DMS 273 treated with DMSO at 0.1 percent for 48 hours (cell line): ENCODE data around the gene ZNFX1.

Experiments
- DNase-seq: peaks from one replicate; lab custom pipeline; 2025; lab: John Stamatoyannopoulos, UW

ZNFX1 gene

DNA sequence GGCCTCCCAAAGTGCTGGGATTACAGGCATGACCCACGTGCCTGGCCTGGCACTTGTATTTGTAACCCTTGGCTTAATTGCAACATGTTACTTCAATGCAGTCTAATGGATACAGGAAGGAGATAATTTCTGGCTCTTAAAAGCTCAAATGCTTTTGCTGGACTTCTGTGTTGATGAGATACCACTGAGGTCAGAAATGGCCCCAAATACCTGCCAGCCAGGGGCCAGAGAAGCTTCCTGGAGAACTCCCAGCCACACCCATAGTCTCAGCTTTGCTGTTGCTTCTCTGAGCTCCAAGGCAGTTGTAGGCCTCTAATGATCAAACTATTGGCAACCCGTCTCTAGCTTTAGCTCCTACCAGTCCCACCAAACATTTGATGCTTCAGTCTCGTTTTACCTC is 14.2 kb upstream of the ZNFX1 start:
- no peak for DNase-seq

DNA sequence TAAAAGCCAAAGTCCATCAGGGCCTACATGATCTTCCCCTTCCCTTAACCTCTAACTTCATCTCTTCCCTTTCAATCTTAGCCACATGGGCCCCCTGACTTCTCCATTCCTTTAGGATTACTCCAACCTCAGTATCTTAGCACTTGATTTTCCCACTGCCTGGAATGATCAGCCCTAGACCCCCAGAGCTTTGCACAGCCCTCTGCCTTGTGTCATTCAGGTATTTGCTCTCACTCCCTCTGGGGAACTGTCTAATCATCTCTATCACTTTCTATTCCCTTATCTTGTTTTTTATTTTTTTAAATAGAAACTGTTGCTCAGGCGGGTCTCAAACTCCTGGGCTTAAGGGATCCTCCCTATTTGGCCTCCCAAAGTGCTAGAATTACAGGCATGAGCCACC is 13.3 kb upstream of the ZNFX1 start:
- DNase-seq: no peak

DNA sequence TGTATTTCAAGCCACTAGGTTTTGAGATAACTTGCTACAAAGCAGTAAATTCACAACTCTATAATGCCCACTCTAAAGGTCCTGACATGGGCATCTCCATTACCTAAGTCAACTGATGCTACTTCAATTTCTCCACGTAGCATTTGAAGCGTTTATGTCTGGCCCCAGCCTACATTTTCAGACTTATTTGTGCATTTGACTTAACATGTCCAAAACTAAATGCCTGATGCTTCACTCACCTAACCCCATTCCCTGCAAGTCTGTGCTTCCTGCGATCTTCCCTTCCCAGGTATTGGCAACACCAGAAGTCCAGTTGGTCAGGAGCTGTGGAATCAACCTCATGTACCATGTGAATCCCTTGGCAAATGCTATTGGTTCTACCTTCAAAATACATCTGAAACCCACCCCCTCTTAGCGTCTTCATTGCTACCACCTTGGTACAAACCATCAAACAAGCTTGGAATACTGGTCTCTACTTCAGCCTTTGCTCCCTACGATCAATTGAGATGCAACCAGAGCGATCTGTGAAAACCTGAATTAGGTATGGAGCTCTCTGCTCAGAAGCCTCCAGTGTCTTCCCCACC is 12.8 kb upstream of the ZNFX1 start:
- peak; percentile 54 for DNase-seq

DNA sequence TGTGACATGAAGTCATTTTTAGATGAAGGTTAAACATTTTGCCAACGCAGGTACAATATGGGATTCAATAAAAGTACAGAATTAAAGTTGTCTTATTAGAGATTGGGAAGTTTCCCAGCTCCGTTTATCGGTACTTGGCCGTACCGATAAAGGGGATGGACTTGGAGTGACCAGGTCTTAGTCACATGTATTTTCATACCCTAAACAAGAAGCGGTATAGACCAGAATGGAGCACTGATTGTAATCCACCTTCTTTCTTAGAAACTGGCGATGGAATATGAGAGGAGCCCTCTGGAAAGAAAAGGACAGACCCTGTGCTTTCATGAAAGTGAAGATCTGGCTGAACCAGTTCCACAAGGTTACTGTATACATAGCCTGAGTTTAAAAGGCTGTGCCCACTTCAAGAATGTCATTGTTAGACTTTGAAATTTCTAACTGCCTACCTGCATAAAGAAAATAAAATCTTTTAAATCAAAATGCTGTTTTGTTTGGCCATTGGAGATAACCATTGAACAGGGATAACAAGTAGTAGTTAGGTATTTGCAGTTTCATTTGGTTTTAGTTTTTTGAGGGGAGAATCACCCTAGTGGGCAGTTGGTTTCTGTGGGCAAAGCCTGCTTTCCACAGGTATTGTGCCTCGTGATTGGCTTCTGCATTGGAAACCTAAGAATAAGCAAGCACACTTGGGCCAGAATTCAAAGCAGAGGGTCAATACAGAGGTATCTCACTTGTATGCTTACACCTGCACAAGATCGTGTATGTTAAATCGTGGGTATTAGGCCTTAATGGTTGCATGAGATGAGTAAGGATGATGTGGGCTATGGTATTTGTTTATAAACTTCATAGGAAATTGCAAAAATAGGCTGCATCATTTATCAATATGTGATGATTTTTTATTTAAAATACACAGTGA is 11.2 kb upstream of the ZNFX1 start:
- peak; percentile 18 for DNase-seq

DNA sequence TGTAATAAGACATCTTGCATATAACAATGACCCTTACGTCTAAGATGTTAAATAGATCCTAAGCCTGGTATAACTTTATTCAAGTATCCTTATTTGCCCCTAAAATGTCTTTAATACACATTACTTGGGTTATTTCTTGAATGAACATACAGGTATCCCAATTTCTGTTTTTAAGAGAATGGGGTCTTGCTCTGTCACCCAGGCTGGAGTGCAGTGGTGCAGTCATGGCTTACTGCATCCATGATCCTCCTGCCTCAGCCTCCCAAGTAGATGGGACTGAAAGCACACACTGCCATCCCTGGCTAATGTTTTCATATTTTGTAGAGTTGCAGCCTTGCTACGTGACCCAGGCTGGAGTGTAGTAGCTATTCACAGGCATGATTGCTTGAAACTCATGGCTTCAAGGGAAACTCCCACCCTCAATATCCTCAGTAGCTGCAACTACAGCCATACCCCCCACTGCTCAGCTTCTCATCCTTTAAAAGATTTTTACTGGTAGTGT is 10.4 kb upstream of the ZNFX1 start:
- DNase-seq: no peak

DNA sequence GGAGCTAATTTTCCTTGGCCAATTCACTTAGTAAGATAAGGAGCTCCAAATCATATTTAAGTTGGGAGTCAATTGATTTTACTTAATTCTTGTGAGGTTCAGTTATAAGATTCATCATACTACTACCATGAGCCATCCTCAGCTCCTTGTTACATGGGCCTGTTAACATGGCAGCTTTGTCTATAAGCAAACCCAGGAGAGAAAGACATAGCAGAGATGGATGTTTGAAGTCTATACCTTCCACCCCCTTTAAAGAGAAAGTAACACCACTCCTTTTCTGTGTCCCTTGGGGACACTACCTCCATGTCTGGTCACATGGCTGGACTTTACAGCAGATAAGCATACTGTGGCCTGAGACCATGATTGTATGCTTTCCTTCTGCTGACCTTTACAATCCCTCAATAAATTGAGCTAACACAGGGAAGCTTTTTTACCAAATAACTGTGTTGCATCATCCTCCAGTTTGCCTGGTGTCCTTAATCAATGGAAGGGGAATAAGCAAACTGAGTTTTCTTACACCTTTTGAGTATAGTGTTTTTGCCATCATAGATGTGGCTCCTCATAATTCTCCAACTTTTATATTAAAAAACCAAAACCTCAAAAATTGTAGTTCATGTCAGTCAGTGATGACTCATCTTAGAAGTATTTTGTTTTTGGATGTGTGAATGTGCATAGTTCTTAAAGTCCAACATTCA is 9.8 kb upstream of the ZNFX1 start:
- no peak for DNase-seq

DNA sequence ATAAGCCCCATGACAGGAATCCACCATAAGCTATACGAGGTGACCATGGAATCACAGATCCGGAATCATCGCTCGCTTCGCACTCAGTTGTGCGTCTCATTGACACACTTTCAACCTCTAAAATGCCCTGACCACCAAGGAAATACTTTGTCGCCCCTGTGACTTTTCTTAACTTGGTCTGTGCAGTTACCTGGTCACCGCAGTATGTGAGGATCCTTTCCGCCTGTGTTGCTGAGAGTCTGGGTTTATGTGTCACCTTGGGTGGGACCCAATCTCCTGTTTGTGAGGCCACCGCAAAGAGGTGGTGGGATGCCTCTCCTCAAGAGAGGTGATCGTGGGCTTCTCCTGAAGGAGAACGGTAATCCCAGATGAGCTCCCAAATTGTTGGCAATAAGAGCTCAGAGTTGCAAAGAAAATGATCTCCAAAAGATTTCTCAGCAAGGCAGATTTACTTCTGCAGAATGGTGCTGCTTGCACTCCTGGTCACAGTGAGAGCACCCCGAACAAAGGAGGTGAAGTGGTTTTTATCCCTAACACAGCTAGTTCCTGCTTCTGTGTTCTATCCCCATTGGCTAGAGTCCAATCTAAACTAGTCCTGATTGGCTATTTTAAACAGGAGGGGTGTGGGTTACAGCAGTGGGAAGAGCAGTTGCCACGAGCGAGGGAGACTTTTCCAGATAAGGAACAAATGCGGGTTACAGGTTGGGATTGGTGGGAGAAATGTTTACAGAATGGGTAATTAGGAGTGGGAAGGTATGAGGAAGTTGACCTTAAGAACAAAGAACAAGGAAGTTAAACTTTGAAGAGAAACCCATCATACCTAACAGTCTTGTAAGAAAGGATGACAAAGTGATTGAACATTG is 9.1 kb upstream of the ZNFX1 start:
- DNase-seq: peak; percentile 19

DNA sequence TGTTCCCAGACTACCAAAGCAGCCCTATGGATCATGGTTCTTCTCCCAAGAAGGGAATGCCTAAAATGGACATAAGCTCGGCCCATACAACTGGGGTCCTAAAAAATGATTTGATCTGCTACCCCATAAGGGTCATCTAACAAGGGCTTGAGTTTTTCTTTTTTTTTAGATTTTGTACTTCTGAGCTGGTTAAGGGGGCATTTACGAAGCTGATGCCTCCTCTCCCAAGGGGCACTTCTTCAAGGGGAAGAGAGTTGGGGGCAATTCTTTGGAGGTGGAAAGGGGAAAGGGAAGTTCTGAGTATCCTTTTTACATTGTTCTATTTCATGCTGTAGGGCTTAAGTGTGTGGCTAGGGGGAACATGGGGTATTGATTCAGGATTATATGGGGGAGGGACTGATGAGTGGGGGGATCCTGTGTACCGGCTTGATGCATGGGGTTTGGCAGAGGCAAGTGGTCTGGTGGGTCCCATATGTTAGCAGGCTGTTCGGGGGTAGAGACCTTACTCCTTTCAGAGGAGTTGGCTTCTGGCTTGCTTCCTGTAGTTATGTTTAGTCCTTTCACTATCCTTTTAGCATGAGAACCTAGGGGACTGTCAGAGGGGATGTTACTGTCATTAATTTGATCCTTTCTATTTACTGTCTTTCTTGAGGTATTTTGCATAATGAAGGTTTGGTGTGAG is 8.1 kb upstream of the ZNFX1 start:
- DNase-seq: no peak

DNA sequence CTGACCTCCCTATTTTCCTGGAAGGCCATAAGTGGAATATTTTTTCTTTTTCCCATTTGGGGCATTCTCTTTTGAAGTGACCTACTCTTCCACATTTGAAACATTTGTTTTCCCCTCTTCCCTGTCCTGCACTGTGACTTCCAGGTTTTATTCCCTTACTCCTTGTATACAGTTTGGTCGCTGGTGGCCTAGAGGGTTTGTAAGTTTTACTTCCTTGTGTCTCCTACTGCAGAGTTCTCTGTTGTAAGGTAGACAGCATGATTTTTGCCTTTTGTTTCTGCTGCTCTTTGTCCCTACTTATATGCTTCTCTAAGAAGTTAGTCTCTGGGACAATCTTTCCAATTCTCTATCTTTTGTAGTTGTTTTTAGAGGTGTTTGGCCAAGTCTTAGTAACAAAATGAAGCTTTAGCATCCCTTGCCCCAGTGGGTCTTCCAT is 7.4 kb upstream of the ZNFX1 start:
- no peak for DNase-seq

DNA sequence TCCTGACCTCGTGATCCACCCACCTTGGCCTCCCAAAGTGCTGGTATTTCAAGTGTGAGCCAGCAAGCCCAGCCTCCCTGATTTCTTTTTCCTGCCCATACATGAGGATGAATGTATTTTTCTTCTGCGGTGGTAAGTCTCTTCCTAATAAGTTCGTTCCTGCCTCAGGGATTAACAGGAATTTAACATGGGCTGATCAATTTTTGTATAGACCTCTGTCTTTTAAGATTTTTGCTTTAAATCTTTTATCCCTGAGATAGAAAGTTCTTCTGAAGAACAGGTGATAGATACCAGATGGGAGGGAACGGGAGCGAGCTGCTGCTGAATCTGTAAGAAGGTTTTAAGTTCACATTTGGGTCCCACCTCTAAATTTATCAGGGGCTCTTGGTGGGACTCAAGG is 7.0 kb upstream of the ZNFX1 start:
- DNase-seq: no peak

DNA sequence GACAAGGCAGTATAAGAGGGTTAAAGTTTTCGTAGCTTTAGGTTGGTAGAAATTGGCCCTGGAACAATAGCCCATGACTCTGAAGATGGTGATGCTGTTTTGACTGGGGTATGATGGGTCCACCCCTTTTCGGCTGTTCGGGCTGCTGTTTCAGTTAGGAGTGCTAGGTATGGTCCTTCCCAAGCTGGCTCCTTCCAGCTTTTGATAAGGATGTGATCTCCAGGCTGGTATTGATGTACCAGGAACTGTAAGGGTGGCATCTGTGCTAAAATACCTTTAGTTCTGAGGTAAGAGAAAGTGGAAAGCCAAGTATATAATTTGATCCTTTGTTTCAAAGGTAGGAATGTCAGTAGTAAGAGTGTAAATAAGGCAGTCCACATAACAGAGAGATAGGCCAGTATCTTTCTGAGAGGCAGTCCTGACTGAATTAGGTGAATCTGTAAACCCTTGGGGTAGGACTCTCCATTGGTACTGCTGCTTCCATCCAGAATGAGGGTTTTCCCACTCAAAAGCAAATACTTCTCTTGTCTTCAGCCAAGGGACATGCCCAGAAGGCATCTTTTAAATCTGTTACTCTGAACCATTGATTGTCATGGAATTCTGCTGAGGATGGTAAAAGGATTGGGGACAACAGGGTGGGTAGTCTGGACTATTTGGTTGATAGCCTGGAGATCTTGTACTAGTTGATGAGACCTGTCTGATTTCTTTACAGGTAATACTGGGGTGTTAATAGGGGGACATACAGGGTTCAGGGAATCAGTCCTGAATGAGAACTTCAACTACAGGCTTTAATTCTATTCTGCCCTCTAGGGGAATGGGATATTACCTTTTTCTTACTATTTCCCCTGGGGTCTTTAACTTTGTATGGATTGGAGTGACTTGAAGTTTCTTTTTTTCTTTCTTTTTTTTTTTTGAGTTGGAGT is 6.1 kb upstream of the ZNFX1 start:
- DNase-seq: no peak

DNA sequence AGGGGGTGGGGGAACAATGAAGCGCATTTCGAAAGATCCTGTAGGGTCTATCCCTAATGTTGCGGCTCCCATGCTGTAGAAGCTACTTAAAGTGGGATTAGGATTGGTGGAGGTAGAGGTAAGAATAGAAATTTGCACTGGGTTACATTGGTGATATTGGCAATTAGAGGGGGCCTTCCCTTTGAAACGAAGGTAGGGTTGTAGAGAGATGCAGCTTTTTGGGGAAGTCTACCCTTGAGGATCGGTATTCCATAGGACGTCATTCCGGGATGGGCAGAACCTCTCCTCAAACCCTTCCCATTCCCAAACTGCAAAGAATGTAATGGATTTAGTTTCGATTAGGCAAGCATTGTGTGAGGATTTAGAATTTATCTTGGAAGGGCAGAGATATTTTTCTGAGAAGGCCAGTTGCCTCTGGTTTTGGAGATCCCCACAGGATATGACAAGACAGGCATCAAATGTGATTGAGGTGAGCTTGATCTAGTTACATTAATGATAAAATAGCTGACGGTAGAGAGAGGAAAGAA is 5.4 kb upstream of the ZNFX1 start:
- no peak for DNase-seq

DNA sequence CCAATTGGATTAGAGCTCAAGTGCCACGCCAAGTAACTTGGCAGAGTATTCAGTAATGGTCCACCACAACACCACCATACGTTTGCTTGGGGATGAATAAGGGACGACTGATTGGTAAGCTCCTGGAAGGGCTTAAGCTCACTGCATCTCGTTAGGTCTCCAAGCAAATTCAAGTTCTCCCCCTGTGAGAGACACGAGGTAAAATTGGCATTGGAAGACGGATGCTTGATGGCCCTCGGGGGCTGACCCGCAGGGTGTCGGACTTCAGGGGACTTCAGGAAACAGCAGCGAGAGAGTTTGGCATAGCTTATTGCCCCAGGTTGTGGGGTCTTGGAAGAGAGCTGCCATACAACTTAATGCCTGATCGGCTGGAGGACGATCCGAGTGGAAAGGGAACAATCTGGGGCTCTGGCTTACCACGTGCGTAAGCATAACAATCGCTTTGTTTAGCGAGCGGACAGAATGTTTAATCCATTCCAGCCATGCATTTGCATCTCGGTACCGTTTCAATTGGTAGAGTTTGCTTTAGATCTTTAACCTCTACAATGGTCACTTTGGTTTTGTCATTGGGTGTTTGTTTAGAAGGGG is 4.8 kb upstream of the ZNFX1 start:
- DNase-seq: no peak

DNA sequence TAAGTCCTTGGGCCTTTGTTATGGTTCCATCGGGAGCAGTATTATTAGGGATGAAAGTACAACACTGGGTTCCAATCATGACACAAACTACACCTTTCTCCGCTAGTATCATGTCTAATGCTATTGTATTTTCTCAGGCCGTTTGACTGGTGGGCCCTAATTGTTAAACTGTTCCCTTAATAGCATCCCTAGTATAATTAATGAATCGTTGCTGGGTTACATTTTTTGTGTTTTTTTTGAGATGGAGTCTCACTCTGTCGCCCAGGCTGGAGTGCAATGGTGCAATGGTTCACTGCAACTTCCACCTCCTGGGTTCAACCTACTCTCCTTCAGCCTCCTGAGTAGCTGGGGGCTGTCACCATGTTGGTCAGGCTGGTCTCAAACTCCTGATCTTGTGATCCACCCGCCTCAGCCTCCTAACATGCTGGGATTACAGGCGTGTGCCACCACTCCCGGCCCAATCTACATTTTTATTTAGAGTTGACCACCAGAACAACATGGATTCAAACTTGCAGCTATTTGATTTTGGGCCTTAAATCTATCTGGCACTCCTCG is 4.1 kb upstream of the ZNFX1 start:
- DNase-seq: no peak

DNA sequence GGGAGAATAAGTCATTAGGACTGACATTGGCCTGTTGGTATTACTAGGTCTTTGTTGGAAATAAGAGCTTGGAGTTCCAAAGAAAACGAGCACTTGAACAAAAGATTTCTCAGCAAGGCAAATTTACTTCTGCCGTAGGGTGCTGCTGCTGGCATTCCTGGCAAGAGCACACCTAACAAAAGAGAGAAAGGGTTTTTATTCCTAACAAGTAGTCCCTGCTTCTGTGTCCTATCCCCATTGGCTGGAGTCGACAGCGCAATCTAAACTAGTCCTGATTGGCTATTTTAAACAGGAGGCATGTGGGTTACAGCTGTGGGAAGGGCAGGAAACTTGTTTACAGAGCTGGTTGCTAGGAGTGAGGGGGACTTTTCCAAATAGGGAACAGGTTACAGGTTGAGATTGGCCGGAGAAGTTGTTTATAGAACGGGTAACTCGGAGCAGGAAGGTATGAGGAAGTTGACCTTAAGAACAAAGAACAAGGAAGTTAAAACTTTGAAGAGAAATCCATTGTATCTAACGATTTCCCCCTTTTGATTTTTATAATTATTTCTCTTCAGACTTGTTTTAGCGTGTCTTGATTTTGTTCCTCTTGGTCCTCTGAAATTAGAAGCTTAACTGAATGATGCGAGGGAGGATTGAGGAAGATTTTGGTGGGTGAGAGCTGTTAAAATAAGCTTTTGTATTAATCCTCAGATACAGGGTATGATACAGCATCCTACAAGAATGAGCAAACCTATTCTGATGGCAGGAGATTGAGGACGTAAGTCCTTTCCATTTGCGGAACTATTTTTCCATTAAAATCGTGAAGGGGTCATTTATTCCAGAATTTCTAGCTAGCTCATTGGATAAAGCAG is 3.4 kb upstream of the ZNFX1 start:
- DNase-seq: peak; percentile 47

DNA sequence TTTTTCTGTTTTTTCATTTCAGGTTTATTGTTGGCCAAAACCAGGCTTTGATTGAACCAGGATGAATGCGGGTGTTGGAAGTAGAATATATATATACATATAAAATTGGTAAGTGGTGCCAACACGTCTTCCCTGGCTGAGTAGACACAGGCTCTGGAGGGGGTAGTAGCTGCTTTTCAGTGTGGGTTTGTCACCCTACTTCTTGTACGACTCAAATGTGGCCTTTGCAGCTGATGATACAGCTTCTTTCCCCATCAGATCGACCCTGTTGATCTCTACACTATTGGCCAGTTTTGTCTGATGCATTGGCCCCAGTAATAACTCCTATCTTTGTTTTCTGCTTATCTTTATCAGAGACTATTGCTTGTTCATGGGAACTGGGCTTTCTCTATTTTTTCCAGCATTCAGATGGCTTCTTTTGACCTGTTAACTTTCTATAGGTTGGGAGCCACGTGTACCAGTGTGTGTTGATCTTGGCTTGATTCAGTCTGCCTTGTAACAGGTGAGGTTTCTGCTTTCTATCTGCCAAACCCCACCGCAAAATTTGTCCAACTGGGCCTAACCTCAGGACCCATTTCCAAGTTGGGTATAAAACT is 2.7 kb upstream of the ZNFX1 start:
- DNase-seq: no peak

DNA sequence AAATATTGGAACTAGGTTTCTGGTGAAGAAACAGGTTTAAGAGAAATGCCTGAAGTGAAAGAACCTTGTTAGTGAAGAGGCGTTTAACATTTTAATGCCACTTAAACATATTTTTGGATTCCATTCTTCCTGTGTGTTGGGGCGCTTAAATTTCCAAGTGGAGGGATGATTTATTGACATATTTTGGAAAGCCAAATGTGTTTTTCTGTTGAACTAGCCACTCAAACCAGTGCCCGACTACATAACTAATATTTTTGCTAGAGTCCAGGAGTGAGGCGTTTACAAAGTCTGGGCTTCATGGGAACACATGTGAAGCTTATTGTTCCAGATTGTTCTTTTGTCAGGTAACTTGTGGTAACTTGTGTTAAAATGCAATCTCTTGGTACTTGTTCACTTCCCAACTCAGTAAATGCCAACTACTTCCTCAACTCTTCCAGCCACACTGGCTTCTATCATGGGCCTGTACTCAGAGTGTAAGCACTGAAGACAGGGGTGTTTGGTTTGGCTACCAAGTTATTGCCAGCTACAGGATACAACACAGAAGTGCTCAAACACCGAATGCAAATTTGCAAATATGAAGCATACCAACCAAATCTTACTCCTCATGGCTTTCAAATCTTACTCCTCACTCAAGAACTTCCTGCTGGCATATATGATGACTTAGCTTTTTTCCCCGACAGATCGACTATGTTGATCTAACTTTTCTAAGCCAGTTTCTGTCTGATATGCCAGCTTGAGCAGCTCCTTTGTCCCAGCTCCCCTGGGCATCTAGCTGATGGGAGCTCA is 2.0 kb upstream of the ZNFX1 start:
- DNase-seq: no peak
